Ammon's horn (tissue), 1 donor: ENCODE measurements around the gene CTNNA1.
"Not testable (repeated sequence)": the region's sequence is repeated elsewhere in the genome, so short reads cannot be mapped to it uniquely, and the experiment has no call there.

Source experiments
- DNase-seq: peaks from one replicate; pipeline ENCODE4 v3.0.0-alpha.2; 2016; ENCODE audit warnings: low spot score

The CTNNA1 gene

GRCh38 chr5:138815529-138815928 is 62.3 kb downstream of the CTNNA1 start:
- DNase-seq: no peak

- DNase-seq: no peak
Observed at GRCh38 chr5:138817241-138817640, 64.0 kb downstream of the CTNNA1 start.

- DNase-seq: peak; percentile 40
Observed at GRCh38 chr5:138819081-138819480, 65.9 kb downstream of the CTNNA1 start.

GRCh38 chr5:138820695-138821094 is 67.5 kb downstream of the CTNNA1 start:
- DNase-seq: no peak

GRCh38 chr5:138824516-138824915 is 71.3 kb downstream of the CTNNA1 start:
- DNase-seq: no peak

- no peak for DNase-seq
Observed at GRCh38 chr5:138824924-138825863, 72.0 kb downstream of the CTNNA1 start.

GRCh38 chr5:138828556-138828955 is 75.3 kb downstream of the CTNNA1 start:
- DNase-seq: no peak

- DNase-seq: no peak
Observed at GRCh38 chr5:138829341-138829740, 76.1 kb downstream of the CTNNA1 start.

- DNase-seq: no peak
Observed at GRCh38 chr5:138831703-138832102, 78.5 kb downstream of the CTNNA1 start.

- no peak for DNase-seq
Observed at GRCh38 chr5:138832218-138832617, 79.0 kb downstream of the CTNNA1 start.

- DNase-seq: no peak
Observed at GRCh38 chr5:138833080-138833479, 79.9 kb downstream of the CTNNA1 start.

GRCh38 chr5:138833726-138834480 is 80.7 kb downstream of the CTNNA1 start:
- no peak for DNase-seq

GRCh38 chr5:138834853-138835252 is 81.6 kb downstream of the CTNNA1 start:
- not testable (repeated sequence) for DNase-seq

- DNase-seq: no peak
Observed at GRCh38 chr5:138837160-138837559, 83.9 kb downstream of the CTNNA1 start.

- no peak for DNase-seq
Observed at GRCh38 chr5:138840103-138840502, 86.9 kb downstream of the CTNNA1 start.

GRCh38 chr5:138841531-138841930 is 88.3 kb downstream of the CTNNA1 start:
- no peak for DNase-seq

- no peak for DNase-seq
Observed at GRCh38 chr5:138843316-138844124, 90.3 kb downstream of the CTNNA1 start.

- no peak for DNase-seq
Observed at GRCh38 chr5:138844125-138844461, 90.9 kb downstream of the CTNNA1 start.

- DNase-seq: no peak
Observed at GRCh38 chr5:138844812-138845513, 91.7 kb downstream of the CTNNA1 start.

GRCh38 chr5:138849439-138849838 is 96.2 kb downstream of the CTNNA1 start:
- no peak for DNase-seq

GRCh38 chr5:138849882-138850281 is 96.7 kb downstream of the CTNNA1 start:
- no peak for DNase-seq
